HEK293T (cell line): ENCODE results near the gene R3HDM2.

Experiments used
- BHLHE40 ChIP-seq: fragments of 450-650 bp; IDR thresholded peaks from 2 replicates; pipeline ENCODE4 v1.6.1; 2016; ENCODE audit warnings: mild to moderate bottlenecking, moderate library complexity, borderline replicate concordance
- FOXK2 ChIP-seq: fragments of 450-650 bp; IDR thresholded peaks from 2 replicates; pipeline ENCODE4 v1.6.1; 2016; ENCODE audit warnings: mild to moderate bottlenecking
- FOXM1 ChIP-seq: fragments of 450-650 bp; IDR thresholded peaks from 2 replicates; pipeline ENCODE4 v1.6.1; 2017; ENCODE audit warnings: mild to moderate bottlenecking, borderline replicate concordance
- PKNOX1 ChIP-seq: fragments of 450-650 bp; IDR thresholded peaks from 2 replicates; pipeline ENCODE4 v1.6.1; 2016
- SUZ12 ChIP-seq: fragments of 450-650 bp; IDR thresholded peaks from 2 replicates; pipeline ENCODE4 v1.6.1; 2016; ENCODE audit warnings: mild to moderate bottlenecking
- TARDBP ChIP-seq: fragments of 450-650 bp; IDR thresholded peaks from 2 replicates; pipeline ENCODE4 v1.6.1; 2016

GRCh38 chr12:57309420-57309819 lies 121.4 kb downstream of the R3HDM2 start:
- TF ChIP-seq TARDBP: no peak
- TF ChIP-seq FOXK2: no peak
- TF ChIP-seq BHLHE40: no peak
- TF ChIP-seq FOXM1: no peak
- TF ChIP-seq PKNOX1: no peak
- no peak for TF ChIP-seq SUZ12
